HG02588 (cell line): ENCODE measurements around the gene LRP11.

Experiments used
- ATAC-seq: cut with Tn5 transposase; IDR thresholded peaks from one replicate; pipeline ENCODE4 v1.9.1; 2021; ENCODE audit warnings: mild to moderate bottlenecking, moderate library complexity; ENCODE audit not compliant: unreplicated experiment

The LRP11 gene

GRCh38 chr6:149809798-149810197 lies 54.4 kb downstream of the LRP11 start:
- no peak for ATAC-seq

GRCh38 chr6:149806127-149806526 lies 58.0 kb downstream of the LRP11 start:
- no peak for ATAC-seq

GRCh38 chr6:149783551-149783950 lies 80.6 kb downstream of the LRP11 start:
- ATAC-seq, result no peak

- no peak for ATAC-seq
Observed at GRCh38 chr6:149782337-149782736, 81.8 kb downstream of the LRP11 start.

- no peak for ATAC-seq
Observed at GRCh38 chr6:149781715-149782114, 82.4 kb downstream of the LRP11 start.

GRCh38 chr6:149779644-149779963 lies 84.6 kb downstream of the LRP11 start:
- no peak for ATAC-seq

- no peak for ATAC-seq
Observed at GRCh38 chr6:149777624-149778023, 86.5 kb downstream of the LRP11 start.

- ATAC-seq, result no peak
Observed at GRCh38 chr6:149771925-149772324, 92.2 kb downstream of the LRP11 start.

- ATAC-seq, result no peak
Observed at GRCh38 chr6:149771185-149771584, 93.0 kb downstream of the LRP11 start.

GRCh38 chr6:149769676-149770075 lies 94.5 kb downstream of the LRP11 start:
- no peak for ATAC-seq
